ENCODE results near the gene ARHGEF28. TPM values are rescaled to one million over a fixed set of nuclear protein-coding genes. Genes with fewer than 3 reads are reported as not detected.

Gene ARHGEF28
- total RNA-seq, 1 donor = 26.2 TPM

GRCh38 chr5:73654171-73654811, 28.3 kb downstream of the ARHGEF28 start:
- no peak for DNase-seq (ENCODE audit: low read depth)
- H3K4me3 ChIP-seq (ENCODE audit: low read depth, low read length) = no peak overlapping the region
- TF ChIP-seq, protein P1, sequence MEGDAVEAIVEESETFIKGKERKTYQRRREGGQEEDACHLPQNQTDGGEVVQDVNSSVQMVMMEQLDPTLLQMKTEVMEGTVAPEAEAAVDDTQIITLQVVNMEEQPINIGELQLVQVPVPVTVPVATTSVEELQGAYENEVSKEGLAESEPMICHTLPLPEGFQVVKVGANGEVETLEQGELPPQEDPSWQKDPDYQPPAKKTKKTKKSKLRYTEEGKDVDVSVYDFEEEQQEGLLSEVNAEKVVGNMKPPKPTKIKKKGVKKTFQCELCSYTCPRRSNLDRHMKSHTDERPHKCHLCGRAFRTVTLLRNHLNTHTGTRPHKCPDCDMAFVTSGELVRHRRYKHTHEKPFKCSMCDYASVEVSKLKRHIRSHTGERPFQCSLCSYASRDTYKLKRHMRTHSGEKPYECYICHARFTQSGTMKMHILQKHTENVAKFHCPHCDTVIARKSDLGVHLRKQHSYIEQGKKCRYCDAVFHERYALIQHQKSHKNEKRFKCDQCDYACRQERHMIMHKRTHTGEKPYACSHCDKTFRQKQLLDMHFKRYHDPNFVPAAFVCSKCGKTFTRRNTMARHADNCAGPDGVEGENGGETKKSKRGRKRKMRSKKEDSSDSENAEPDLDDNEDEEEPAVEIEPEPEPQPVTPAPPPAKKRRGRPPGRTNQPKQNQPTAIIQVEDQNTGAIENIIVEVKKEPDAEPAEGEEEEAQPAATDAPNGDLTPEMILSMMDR (IDR thresholded peaks at IDR 0.05; ENCODE audit: insufficient read depth, low read length) = no peak

DNA sequence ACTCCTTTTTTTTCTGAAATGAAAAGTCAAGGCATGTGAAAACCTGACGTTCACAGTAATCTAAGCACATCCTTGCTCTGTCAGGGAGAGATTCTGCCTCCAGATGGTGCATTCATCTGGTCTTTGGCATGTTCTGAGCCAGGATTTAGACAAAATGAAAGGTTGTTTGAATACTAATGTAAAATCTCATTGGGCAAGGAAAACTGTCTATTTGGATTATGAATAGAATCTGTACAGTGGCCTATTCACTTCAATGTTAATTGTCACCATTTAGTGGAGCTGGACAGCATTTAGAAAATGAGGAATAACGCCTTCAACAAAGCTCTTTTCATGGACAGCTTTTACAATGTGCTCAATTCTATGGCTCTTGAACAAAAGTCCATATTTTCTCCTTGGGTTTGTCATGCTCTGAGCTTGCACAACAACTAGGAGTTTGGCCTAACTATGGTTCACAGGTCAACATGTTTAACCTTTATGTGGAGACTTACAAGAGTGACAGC, 28.9 kb downstream of the ARHGEF28 start:
- no peak overlapping the region for H3K4me3 ChIP-seq (ENCODE audit: low read depth, low read length)
- TF ChIP-seq, protein P1 (IDR thresholded peaks at IDR 0.05; ENCODE audit: insufficient read depth, low read length) = no peak
- no peak for DNase-seq (ENCODE audit: low read depth)

DNA sequence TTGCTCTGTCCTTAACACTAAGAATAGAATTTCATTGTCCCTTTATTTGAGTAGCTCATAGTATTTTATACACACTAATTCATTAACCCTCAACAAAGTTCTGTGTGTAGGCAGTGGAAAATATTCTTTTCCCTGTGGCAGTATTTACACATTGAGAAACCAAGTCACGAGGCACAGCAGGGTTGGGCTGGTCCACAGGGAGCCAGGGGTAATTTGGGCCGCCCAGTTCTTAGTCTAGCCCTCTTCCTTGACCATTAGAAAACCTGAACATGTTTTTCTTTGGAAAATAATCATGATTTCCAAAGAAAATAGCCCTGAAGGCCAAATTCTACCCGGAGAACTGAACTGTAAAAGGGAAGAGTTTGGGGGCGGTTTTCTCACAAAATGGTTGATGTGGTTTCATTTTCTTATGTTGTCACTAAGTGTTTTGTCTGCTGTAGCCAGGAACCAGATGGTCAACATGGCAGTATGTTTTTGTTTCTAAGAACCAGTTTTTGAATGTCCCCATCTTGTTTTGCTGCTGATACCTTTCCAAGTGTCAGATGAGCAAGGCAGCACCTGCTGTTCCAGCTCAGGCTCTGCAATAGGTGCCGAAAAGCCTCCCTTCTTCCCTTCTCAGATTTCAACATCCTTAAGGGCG, 29.6 kb downstream of the ARHGEF28 start:
- no peak overlapping the region for H3K4me3 ChIP-seq (ENCODE audit: low read depth, low read length)
- TF ChIP-seq, protein P1 (IDR thresholded peaks at IDR 0.05; ENCODE audit: insufficient read depth, low read length) = no peak
- no peak for DNase-seq (ENCODE audit: low read depth)

GRCh38 chr5:73661753-73662152, 35.8 kb downstream of the ARHGEF28 start:
- H3K4me3 ChIP-seq (ENCODE audit: low read depth, low read length) = no peak overlapping the region
- TF ChIP-seq, protein P1 (IDR thresholded peaks at IDR 0.05; ENCODE audit: insufficient read depth, low read length) = no peak
- no peak for DNase-seq (ENCODE audit: low read depth)

- DNase-seq (ENCODE audit: low read depth) = no peak
These were observed 37.3 kb downstream of the ARHGEF28 start for GRCh38 chr5:73663161-73663859.

GRCh38 chr5:73663860-73664240, 37.9 kb downstream of the ARHGEF28 start:
- no peak for DNase-seq (ENCODE audit: low read depth)
- no peak overlapping the region for H3K4me3 ChIP-seq (ENCODE audit: low read depth, low read length)
- TF ChIP-seq, protein P1 (IDR thresholded peaks at IDR 0.05; ENCODE audit: insufficient read depth, low read length) = no peak

More at GRCh38 chr5:73663161-73663859, 37.3 kb downstream of the ARHGEF28 start:
- no peak overlapping the region for H3K4me3 ChIP-seq (ENCODE audit: low read depth, low read length)
- TF ChIP-seq, protein P1 (IDR thresholded peaks at IDR 0.05; ENCODE audit: insufficient read depth, low read length) = no peak
